Brain microvascular endothelial cell (primary cell): ENCODE results near the gene TBC1D1.

Experiments
- DNase-seq: peaks from one replicate; pipeline ENCODE4 v3.0.0-alpha.2; 2020
- H3K27ac ChIP-seq: fragments of 250-450 bp; sonication (Bioruptor Pico); 2 replicates; pipeline ENCODE4 v1.5.1; 2020; ENCODE audit warnings: mild to moderate bottlenecking, moderate library complexity
- H3K27me3 ChIP-seq: fragments of 250-450 bp; sonication (Bioruptor Pico); replicated peaks from 2 replicates; pipeline ENCODE4 v1.5.1; 2020; ENCODE audit warnings: mild to moderate bottlenecking
- H3K36me3 ChIP-seq: fragments of 250-450 bp; sonication (Bioruptor Pico); replicated peaks from 2 replicates; pipeline ENCODE4 v1.5.1; 2020; ENCODE audit warnings: mild to moderate bottlenecking
- H3K4me3 ChIP-seq: 2 replicates; pipeline ENCODE4 v1.5.1; 2011; ENCODE audit warnings: low read depth, mild to moderate bottlenecking, control low read depth, low read length, moderate library complexity
- CTCF ChIP-seq: IDR thresholded peaks from 2 replicates; pipeline ENCODE4 v1.5.1; 2011; ENCODE audit warnings: low read depth, mild to moderate bottlenecking, moderate library complexity, low read length, control low read depth, inconsistent platforms; ENCODE audit errors: missing control alignments
- in situ Hi-C: cut with HindIII; loops from 2 replicates; pipeline ENCODE4 v1.10.0; 2017; ENCODE audit warnings: low sequenced_read_pairs, low pct_ligation_motif_present

The TBC1D1 gene

GRCh38 chr4:38099908-38100407 is 209.1 kb downstream of the TBC1D1 start:
- TF ChIP-seq CTCF: no peak
- in situ Hi-C loops: no loop called here
- H3K4me3 ChIP-seq: no peak overlapping the region
- peak overlapping the region; percentile 95 for H3K27ac ChIP-seq
- peaks cover 2% of the 10 kb centered on the region for H3K36me3 ChIP-seq
- peak; percentile 90 for DNase-seq
- no peaks in the 10 kb centered on the region for H3K27me3 ChIP-seq

GRCh38 chr4:38100474-38101255 is 209.8 kb downstream of the TBC1D1 start:
- H3K4me3 ChIP-seq: no peak overlapping the region
- in situ Hi-C loops: no loop called here
- no peak for TF ChIP-seq CTCF
- no peaks in the 10 kb centered on the region for H3K27me3 ChIP-seq
- H3K27ac ChIP-seq: peak overlapping the region; percentile 95
- DNase-seq: no peak
- peaks cover 2% of the 10 kb centered on the region for H3K36me3 ChIP-seq

- H3K27ac ChIP-seq: peak overlapping the region; percentile 95
- DNase-seq: peak; percentile 62
- H3K27me3 ChIP-seq: no peaks in the 10 kb centered on the region
- no peak for TF ChIP-seq CTCF
- H3K36me3 ChIP-seq: no peaks in the 10 kb centered on the region
- in situ Hi-C loops: no loop called here
- H3K4me3 ChIP-seq: no peak overlapping the region
Measured at GRCh38 chr4:38101563-38101962, 210.7 kb downstream of the TBC1D1 start.

GRCh38 chr4:38102957-38103588 is 212.2 kb downstream of the TBC1D1 start:
- Histone ChIP-seq H3K27me3 (no peaks in the 10 kb centered on the region), H3K36me3 (peaks cover 4% of the 10 kb centered on the region), H3K4me3 (no peak overlapping the region), H3K27ac (no peak overlapping the region)
- in situ Hi-C loops: no loop called here
- no peak for TF ChIP-seq CTCF
- DNase-seq: no peak

GRCh38 chr4:38105475-38106220 is 214.8 kb downstream of the TBC1D1 start:
- Histone ChIP-seq H3K27ac (no peak overlapping the region), H3K4me3 (no peak overlapping the region), H3K36me3 (peaks cover 4% of the 10 kb centered on the region), H3K27me3 (no peaks in the 10 kb centered on the region)
- TF ChIP-seq CTCF: no peak
- DNase-seq: no peak
- in situ Hi-C loops: no loop called here
